Measurements from ENCODE around the gene ICA1.
"Not testable (repeated sequence)": the region's sequence is repeated elsewhere in the genome, so short reads cannot be mapped to it uniquely, and the experiment has no call there.

The ICA1 gene

DNA sequence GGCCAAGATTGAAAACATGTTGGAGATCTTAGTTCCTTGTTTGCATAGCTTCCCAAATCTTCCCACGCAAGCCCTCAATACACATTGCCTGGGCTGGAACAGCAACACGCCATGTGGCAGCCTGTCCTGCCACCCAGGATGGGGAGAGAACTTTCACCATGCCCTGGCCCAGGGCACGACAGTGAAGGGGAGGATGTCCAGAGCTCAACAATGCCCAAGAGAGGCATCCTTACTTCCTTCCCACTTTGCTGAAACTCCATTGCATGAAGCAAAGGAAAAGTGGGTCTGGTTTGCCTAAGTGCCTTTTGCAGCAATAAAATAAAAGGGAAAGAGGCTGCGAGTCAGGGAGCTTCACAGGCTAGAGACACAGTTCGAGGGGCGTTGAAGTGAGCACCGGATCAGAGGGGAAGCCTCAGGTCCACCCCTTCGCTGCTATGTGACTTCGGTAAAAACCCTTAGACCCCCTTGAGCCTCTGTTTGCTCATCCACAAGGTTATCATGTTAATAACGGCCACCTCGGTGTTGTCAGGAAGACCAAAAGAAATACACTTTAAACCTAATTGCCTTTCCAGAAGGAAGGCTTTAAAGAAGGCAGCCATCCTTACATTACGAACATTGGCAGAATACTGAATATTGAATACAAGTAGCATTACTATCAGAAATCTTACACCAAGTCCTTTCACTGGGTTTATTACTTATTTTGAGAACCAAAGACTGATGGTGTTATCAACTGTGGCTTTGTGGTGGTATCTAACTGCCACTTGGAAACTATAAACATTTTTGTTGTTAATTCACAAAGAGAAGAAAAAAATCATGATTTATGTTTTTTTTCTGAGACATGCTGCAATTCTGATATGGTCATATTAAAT, 133.3 kb downstream of the ICA1 start:
- DNase-seq, result no peak

DNA sequence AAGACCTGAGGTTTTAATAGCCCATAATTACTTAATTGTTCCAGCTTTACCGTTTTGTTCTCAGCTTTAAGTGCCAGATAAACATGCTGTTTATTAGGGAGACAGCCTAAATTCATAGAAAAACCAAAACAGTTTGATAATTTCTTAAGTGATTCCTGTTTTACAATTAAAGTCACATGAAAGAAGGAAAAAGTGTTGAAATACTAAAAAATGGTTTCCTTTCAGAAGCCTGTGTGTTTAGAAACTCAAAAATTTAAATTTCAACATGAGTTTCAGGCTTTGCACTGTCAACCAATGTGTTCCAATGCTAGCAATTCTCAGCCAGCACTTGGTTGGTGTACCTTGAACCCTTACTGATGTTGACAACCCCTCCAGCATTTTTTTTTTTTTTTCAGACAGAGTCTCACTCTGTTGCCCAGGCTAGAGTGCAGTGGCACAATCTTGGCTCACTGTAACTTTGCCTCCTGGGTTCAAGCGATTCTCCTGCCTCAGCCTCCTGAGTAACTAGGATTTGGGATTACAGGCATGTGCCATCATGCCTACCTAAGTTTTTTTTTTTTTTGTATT, 135.3 kb downstream of the ICA1 start:
- no peak for DNase-seq

DNA sequence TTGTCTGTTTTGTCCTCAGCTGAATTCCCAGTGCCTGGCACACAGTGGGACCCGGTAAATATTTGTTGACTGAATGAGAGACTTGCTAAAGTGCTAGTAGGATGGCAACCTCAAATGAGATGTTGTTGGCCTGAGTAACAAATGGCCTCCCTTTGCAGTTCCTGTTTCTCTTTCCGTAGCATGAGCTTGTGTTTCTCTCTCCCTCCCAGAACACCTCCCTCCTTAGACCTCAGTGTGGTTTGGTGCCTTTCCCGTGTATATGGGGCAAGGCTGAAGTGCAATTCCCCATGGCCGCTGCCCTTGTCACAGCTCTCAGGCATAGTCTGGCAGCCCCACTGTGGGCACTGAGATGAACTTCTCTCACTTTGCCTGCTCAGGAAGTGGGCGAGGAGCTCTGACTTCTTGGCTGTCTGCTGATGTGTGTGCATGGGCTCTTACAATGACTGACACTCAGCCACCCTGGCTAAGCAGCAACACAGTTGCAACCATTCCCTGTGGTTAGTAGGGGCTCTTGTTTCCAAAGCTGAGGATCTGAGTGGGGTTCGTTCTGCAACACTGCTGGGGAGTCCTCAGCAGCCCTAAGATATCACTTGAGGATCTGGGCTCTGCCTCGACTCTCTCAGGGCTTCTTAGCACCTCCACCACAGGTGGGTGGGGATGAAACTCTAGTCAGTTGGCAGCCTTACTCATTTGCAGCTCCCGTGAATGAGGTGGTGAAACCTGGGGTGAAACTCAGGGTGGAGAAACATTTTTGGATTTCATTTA, 136.1 kb downstream of the ICA1 start:
- DNase-seq, result no peak

DNA sequence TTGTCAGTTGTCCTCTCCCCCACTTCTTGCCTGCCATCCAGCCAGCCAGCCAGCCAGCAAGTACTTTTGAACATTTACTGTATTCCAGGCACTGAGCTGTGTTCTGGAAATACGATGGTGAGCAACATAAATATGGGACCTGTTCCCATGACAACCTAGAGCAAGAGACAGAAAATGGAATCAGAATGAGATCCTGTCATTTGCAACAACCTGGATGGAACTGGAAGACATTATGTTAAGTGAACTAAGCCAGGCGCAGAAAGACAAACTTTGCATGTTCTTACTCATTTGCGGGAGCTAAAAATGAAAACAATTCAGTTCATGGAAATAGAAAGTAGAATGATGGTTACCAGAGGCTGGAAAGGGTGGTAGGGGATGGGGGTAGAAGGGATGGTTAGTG, 140.7 kb downstream of the ICA1 start:
- no peak for DNase-seq

DNA sequence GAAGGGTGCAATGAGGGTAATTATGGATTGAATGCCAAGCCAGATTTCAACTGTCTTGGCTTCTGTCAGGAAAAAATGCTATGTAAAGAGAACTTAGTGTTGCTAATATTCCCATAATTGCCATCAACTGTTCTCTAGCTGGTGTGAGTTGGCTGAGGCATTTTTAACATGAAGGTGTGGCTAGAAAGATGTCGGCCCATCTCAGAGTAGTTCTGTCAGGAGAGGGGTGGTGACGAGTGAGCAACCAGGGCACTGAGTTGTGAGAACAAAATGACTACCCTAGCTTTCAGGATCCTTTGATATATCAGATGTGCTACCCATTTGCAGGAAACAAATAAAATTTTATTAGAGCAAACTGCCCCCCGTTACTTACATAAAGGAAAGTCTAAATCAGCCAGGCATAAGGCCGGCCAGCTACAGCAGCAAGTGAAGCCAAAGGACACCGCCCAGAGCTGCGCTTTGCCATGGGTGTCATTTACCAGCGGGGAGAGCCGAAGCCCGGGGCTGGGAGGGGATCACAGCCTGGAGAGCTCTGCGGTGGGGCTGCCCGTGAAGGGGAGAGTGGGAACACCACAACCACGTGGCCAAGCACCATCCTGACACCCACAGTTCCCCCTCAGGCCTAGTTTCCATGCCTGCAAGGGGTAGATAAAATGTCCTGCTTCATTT, 141.4 kb downstream of the ICA1 start:
- no peak for DNase-seq

DNA sequence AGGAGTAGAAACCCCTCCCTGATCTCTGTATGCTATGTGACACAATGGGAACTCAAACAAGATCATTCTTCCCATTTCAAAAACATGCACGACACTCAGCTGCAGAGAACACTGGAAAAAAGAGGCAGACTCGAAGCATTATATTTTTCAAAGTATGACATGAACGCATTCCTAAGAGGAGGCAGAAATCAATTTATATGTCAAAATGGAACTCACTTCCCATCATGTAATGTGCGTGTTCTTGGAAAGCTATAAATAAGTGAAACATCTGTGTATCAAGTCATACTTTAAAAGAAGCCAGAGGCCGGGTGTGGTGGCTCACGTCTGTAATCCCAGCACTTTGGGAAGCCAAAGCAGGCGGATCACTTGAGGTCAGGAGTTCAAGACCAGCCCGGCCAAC, 142.7 kb downstream of the ICA1 start:
- no peak for DNase-seq

DNA sequence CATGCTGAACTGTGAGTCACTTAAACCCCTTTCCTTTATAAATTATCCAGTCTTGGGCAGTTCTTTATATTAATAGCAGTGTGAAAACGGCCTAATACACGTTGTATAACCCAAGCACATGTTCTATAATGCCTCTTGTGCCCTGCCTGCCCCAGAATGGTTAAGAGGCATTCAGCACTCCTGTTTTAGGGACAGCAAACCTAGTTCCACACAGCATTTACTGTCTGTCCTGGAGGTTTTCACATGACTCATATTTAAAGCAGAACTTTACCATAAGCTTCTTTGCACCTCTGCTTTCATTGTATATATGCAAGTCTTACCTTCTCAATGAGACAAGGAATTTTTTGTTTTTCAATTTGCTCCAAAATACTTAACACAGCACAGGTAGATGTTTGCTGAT, 144.8 kb downstream of the ICA1 start:
- DNase-seq, result no peak

DNA sequence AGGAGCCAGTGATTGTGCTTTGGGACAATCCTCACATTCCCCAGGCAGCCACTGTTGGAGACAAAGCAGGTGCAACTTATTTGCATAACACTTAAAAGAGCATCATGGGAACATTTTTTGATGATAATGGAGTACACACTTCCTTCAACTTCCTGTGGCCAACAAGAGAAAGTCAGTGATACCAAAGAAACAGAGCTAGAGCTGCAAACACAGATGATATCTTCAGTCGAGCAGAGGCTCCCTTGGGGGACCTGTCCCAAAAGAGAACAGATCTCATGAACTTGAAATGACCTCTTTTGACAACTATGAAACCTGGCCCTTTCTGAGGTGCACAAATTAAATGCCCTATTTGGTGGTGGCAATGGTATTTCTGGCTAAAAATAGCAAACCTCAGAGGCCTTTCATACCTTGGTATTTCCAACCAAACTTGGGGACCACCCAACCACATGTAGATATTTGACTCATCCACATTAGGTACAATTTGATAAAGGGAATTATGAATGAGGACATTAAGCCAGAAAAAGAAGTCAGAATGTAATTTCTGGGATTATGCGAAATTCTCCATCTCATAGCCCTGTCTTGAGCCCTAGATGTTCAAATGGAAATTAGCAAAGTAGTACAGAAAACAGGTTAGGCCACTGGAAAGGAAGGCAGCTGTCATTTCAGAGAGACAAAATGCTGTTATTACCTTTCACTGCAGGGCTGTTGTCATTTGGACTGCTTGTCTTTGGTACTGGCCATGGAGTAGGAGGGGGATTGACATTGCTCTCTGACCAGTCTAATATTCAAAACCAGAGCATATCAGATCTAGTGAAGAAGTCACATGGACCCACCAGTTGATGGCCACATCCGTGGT, 146.2 kb downstream of the ICA1 start:
- no peak for DNase-seq

DNA sequence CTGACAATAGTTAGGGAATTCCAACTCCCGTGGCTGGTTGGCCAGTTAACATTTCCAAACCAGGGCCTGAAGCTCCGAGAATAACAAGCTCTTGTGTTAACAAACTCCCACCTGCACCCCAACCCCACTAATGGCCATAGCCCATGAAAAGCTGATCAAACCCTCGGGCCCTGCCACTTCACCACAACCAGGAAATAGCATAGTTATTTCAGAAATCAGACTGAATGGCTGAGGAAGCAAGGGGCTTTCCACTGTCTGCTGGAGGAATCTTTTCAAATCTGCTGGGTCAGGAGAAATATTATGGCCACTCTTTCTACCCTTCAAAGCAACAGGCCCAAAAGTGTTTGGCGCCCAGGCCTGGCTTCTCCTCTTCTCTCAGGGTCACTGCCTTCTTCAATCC, 147.8 kb downstream of the ICA1 start:
- DNase-seq, result no peak

DNA sequence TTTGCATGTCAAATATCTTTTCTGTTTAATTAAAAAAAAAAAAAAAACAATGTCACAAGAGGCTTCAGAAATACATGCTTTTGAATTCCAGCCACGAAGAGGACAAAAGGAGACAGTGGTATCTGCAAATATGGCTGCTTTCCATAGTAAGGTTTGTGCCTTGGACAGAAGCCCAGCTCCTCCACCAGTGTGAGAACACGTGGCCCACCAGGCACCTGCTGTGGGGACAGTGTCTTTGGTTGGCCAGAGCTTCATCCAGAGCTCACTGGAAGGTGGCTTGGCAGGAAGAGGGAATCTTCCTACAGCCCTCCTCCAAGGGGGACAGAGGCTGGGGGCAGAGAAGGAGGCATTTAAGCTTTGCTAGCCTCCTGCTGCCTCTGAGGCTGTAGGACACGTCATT, 148.8 kb downstream of the ICA1 start:
- DNase-seq, result no peak

DNA sequence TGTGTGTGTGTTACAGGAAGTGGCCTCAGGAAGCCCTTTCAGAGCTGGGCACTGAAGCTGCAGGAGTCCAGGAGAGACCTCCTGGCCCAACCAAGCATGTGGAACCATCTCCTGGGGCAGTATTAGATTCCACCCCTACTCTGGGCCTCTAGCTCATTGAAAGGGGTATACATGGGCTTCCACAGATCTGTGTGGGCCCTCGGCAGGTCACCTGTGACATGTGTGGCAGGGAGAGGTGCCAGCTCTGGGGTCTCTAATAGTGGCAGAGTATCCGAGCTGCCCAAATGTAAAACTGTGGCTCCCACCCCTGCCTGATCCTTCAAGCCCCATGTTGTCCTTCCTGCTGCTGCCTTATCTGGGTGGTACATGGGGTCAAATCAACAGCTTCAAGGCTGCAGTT, 149.3 kb downstream of the ICA1 start:
- DNase-seq, result no peak

DNA sequence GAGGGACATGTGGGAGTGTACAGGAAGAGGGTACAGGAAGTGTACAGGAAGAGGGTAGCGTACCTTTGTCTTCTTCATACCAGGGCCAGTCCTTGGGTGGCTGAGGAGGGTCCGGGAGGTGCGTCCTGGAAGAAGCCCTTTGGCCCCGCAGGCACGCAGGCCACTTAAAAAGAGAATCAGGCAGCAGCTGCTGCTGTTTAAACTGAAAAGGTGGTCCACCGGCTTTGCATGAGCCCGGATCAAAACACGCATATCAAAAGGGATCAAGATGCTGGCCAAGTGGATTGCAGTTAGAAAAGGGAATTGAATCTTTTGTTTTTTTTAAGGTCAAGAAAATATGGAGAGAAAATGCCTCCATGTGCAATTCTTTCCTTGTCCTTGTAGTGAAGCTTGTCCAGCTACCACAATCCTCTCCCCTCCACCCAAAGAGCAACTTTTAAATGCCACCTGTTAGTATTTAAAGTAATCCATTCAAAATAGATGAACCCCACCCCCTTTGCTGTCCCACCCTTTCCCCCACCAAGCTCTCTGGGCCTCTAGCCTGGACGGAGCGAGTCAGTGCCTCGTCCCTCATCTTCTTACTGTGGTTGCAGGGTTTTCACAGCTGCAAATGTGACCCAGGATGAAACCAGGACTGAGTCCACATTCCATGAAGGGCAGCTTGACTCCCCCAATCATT, 150.5 kb downstream of the ICA1 start:
- DNase-seq, result no peak

DNA sequence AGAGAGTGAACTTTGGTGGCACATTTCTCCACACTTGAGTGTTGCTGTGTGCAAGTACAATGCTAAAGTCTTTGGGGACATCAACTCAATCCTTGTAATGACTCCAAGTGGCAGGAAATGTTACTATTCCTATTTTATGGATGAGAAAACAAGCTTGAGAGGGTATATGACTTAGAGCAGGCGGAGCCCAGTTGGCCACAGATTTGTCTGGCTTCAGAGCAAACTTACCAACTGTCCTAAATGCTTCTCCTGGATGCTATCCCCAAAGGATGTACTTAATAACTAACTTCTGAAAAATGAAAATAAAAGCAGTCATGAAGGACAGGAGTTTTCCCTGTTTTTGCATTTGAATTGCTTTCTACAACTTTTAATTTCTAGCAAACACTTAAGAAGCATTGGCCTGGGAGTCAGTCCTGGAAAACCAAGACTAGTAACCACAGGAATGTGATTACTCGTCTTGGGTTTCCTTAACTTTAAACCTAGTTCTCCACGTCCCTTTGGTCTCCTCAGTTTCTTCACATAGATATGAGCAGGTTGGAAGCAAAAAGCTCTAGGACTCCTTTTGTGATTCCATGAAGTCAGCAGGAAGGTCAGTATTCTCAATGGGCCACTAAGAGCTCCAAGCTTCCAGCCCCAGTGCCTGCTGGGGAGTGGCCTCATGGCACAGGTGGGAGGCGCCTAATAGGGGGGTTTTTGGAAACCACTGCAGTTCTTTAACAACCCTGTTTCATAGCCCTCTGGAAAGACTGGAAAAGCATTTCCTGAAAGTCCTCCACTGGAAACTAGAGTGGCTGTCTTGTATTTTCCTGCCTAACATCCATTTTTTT, 152.6 kb downstream of the ICA1 start:
- peak; percentile 75 for DNase-seq

DNA sequence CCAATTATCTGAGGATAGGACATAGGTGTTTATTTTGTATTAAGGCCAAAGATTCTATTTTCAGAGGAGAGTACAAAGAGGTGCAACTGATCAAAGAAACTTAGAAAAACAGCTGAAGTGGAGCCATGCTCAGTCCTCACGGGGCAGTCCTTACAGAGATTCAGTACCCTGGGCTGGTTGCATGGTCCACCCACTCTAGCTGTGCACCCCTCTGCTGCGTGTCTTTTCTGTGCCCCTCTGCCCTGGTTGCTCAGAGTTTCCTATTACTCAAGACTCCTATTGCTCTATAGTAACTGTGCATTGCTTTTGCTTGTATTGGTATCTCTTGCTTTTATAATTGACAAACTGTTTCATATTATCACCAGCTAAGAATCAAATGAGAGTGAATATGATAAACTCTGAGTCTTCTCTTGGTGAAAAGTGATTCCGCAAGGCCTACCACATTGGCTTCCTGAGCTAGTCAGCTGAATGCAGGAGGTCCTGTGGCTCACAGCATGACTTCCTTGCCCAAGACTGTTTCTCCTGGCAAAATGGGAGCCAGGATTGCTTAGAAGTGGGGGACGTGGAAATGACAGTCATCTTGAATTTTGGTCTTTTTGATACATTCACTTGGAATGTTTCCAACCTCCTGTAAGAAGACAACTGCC, 156.4 kb downstream of the ICA1 start:
- DNase-seq, result no peak

DNA sequence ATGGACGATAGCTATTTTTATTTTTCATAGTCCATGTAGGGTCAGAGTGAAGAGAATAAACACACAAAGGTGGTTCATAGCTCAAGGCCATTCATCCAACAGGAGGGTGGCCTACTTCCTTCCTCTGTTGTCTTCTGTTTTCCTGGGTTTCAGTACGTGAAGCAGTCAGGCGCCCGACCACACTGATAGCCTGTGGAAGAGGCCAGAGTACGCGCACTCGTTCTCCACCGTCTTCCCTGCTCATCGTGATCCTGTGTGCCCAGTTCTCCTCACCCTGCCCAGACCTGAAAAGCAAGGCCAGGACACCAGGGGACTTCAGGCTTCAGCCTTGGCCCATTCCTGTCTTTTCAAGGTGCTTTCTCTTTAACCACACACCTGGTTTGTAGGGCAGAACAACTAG, 158.7 kb downstream of the ICA1 start:
- DNase-seq, result no peak

DNA sequence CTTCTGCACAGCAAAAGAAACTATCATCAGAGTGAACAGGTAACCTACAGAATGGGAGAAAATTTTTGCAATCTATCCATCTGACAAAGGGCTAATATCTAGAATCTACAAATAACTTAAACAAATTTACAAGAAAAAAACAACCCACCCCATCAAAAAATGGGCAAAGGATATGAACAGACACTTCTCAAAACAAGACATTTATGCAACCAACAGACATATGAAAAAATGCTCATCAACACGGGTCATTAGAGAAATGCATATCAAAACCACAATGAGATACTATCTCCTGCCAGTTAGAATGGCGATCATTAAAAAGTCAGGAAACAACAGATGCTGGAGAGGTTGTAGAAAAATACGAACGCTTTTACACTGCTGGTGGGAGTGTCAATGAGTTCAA, 160.7 kb downstream of the ICA1 start:
- not testable (repeated sequence) for DNase-seq

DNA sequence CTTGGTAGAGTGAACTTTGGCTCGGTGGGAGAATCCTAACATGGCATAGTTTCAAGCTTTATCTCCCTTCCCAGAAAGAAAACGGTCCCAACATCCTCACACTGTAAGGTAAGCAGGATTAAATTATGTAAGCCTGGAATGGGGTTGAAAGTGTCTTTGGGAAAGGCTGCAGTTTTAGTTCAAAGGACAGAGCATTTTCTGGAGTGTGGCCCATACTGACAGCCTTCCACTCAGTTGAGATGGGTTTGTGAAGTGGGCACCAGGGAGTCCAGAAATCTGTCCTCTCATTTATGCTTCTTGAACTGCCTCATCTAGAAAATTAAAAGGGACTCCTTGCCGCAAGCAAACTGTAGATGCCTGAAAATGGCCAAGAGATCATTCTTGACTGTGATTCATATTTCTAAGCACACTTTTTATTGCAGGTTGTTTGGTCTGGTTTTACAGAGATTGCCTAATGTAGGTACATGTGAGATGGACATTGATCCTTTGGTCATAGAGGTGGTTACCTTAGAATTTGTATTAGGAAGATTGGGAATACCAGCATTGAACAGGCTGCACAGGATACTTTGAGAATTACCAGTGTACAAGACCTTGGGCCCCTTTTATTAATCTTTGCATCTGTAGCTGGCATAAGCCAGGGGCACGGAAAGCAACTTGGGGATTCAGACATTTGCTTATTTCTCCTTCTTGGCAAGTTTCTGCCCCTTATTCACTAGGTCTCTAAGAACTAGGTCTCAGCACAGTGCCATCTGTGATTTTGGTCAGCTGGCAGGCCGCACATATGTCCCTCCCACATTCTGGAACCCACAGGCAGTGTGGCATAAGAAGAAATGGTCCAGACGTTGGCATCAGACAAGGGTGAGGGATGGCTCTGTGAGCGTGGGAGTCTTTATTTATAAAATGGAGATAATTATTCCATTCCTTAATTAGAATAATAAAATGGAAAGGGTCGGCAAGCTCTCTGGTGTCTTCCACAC, 167.5 kb downstream of the ICA1 start:
- no peak for DNase-seq

DNA sequence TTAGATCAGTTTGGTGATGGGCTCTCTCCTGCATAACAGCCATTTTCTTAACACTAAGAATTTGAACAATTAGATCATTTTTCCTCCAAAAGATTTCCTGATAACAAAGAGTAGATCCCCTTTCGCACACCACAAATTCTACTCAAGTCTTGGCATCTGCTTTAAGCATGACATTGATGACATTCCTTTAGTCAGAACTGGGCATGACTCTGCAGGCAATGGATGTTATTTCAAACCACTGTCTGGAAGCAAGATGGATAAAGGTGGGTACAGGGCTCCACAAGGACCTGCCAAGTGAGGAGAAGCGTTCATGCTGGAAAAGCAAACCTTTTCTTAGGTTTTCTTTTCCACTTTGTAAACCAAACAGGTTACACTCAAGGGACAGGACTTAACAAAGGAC, 169.8 kb downstream of the ICA1 start:
- DNase-seq, result no peak
